HCT116 (cell line): Measurements from ENCODE around the gene PEX11A.

ENCODE experiments used
- CTCF ChIP-seq, 3 experiments: fragments of 200-600 bp in 1 of 3; sonication (generic) in 1 of 3; IDR thresholded peaks in 2 of 3; conservative IDR thresholded peaks in 1 of 3; 2 replicates each; pipeline ENCODE4 v1.5.1; 2012 to 2017; ENCODE audit warnings: low read depth in 2 of 3, low read length in 2 of 3, antibody characterized with exemption in 1 of 3, borderline replicate concordance in 1 of 3, control low read depth in 1 of 3, mild to moderate bottlenecking in 1 of 3, mixed read lengths in 1 of 3, mixed run types in 1 of 3, moderate library complexity in 1 of 3; ENCODE audit not compliant: insufficient read depth in 1 of 3
- JUND ChIP-seq: IDR thresholded peaks from 2 replicates; pipeline ENCODE4 v1.6.1; 2012
- MAX ChIP-seq: IDR thresholded peaks from 2 replicates; pipeline ENCODE4 v1.6.1; 2012
- POLR2A ChIP-seq: IDR thresholded peaks from 2 replicates; pipeline ENCODE4 v1.7.0; 2011; ENCODE audit warnings: borderline replicate concordance; ENCODE audit not compliant: insufficient read depth, insufficient read length; ENCODE audit errors: extremely low read depth
- TCF7L2 ChIP-seq: IDR thresholded peaks from 2 replicates; pipeline ENCODE4 v1.7.0; 2011; ENCODE audit warnings: borderline replicate concordance, inconsistent platforms; ENCODE audit not compliant: insufficient read depth, insufficient read length; ENCODE audit errors: extremely low read depth

GRCh38 chr15:89667706-89667960, 22.9 kb downstream of the PEX11A start:
- no peak for TF ChIP-seq JUND
- TF ChIP-seq MAX: no peak
- TF ChIP-seq TCF7L2: no peak
- TF ChIP-seq CTCF (IDR thresholded peaks at IDR 0.05 in 2 of 3, conservative IDR thresholded peaks at IDR 0.05 in 1 of 3; ENCODE audit: borderline replicate concordance in 1 of 3, insufficient read depth in 1 of 3, low read depth in 2 of 3, low read length in 2 of 3): no peak
- no peak for TF ChIP-seq POLR2A
